Gastroesophageal sphincter (tissue), 3 donors: ENCODE results near the gene CHST8.

ENCODE experiments used
- POLR2A ChIP-seq, 2 donors: fragments of 450-650 bp; IDR thresholded peaks; one replicate each; pipeline ENCODE4 v1.6.1; 2017; ENCODE audit warnings: antibody characterized with exemption in 2 of 2, mild to moderate bottlenecking in 2 of 2, moderate library complexity in 1 of 2
- TF ChIP-seq, protein P1 (sequence below), 4 experiments: fragments of 200-600 bp in 2 of 4; fragments of 450-650 bp in 2 of 4; sonication (generic) in 1 of 4; IDR thresholded peaks; one replicate each; pipeline ENCODE4 v1.5.1; 2017 to 2019; ENCODE audit warnings: antibody characterized with exemption in 4 of 4, mild to moderate bottlenecking in 2 of 4, moderate library complexity in 2 of 4

DNA sequence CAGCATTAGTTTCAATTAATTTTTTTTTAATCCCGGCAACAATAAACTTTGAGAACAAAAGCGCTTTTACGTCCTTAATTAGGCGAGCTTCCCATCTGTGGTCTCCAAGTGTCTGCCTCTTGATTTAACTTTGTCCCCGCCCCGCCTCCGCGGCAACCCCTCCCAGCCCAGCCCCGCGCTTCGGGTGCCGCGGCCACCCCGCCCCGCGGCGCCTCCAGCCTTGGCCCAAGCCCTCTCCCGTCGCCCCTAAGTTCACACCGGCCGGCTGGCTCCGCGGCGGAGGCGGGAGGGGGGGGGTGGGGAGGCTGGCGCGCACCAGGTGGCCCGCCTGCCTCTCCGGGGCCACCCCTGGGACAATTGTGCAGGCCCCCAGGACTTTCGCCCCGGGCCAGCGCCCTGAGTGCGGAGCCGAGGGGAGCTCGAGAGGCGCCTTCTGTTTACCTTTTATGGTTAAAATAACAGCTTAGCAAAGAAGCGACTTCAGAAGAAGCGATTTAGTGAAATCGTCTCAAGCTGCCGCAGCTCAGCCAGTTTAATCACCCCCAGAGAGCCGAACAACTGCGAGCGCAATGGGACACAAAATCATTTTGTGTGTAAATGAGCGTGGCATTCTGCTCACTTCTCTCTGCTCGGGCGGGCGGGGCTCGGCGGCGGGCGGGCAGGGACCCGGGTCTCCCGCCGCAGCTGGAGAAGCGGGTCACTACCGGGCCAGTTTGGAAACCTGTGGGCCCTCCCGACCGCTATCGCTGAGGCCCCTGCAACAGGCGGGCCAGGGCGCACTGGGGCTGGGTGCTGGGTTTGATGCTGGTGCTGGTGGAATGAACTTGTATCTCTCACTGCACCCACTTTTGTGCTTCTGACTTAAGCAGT, 176.3 kb downstream of the CHST8 start:
- TF ChIP-seq POLR2A (IDR thresholded peaks at IDR 0.05) = no peak
- TF ChIP-seq, protein P1, sequence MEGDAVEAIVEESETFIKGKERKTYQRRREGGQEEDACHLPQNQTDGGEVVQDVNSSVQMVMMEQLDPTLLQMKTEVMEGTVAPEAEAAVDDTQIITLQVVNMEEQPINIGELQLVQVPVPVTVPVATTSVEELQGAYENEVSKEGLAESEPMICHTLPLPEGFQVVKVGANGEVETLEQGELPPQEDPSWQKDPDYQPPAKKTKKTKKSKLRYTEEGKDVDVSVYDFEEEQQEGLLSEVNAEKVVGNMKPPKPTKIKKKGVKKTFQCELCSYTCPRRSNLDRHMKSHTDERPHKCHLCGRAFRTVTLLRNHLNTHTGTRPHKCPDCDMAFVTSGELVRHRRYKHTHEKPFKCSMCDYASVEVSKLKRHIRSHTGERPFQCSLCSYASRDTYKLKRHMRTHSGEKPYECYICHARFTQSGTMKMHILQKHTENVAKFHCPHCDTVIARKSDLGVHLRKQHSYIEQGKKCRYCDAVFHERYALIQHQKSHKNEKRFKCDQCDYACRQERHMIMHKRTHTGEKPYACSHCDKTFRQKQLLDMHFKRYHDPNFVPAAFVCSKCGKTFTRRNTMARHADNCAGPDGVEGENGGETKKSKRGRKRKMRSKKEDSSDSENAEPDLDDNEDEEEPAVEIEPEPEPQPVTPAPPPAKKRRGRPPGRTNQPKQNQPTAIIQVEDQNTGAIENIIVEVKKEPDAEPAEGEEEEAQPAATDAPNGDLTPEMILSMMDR (IDR thresholded peaks at IDR 0.05) = no peak
